Ectodermal cell (in vitro differentiated cells): ENCODE measurements around the gene FOXF1.
A peak's percentile ranks its signal among the peaks of the same experiment; 100 is the strongest.

Source experiments
- H3K27ac ChIP-seq: 2 replicates; pipeline ENCODE4 v1.7.0; 2013; ENCODE audit warnings: mild to moderate bottlenecking, low read depth, low read length; ENCODE audit not compliant: insufficient read depth, poor library complexity, severe bottlenecking
- H3K27me3 ChIP-seq: 2 replicates; pipeline ENCODE4 v1.7.0; 2013; ENCODE audit warnings: mild to moderate bottlenecking, low read length; ENCODE audit not compliant: insufficient read depth, control insufficient read depth, poor library complexity, severe bottlenecking
- H3K36me3 ChIP-seq: one replicate; pipeline ENCODE4 v1.7.0; 2013; ENCODE audit warnings: low read length; ENCODE audit not compliant: control insufficient read depth, insufficient read depth
- H3K4me1 ChIP-seq: one replicate; pipeline ENCODE4 v1.7.0; 2013; ENCODE audit warnings: low read length; ENCODE audit not compliant: control insufficient read depth, insufficient read depth
- H3K4me3 ChIP-seq: 2 replicates; pipeline ENCODE4 v1.7.0; 2013; ENCODE audit warnings: low read depth, low read length, control low read depth; ENCODE audit not compliant: insufficient read depth
- H3K9me3 ChIP-seq: 2 replicates; pipeline ENCODE4 v1.7.0; 2013; ENCODE audit warnings: mild to moderate bottlenecking, low read length, moderate library complexity; ENCODE audit not compliant: control insufficient read depth
- WGBS, 2 experiments: methylation state at CpG; one replicate each; pipeline ENCODE4 v1.1.7; 2013; ENCODE audit warnings: missing lambda C conversion rate in 2 of 2; 5-methylcytosine and 5-hydroxymethylcytosine counted together

The FOXF1 gene

DNA sequence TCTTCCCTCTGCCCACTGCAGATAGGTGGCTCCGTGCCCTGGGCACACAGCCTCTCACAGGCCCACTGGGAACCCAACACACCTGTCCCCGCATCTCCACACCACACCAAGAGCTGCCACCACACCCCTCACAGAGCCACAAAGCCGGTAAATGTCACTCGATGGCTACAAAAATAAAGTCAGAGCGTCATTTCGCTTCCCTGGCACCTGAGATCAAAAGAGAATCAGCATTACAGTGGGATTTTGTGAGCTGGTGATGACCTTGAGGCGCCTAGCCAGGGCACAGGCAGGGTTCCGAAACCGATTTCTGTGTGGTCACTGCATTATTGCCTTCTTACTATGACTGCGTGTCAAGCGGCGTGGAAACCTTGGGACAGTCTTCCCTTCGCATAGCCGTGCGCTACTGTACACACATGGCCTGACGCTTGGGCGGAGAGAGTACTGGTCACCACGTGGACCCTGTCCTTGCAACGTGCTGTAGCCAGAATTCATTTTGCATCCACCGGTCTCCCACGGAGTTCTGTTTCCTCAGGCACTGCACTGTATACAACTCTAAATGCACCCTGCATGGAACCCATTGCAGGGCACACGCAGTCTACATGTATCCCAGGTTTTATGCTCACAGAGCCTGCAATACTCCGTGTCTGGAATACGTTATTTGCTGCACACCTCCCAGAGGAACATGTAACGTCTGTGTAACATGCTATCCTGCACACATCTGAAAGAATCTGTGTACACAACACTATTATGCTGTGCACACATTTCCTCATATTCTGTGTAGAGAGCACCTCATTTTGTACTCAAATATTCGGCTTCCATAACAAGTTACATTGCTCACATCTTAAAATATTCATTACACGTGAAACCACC is 5.8 kb upstream of the FOXF1 start:
- 11 to 14% methylated on average over 27 of the region's 27 CpGs for WGBS, 2 experiments
- H3K4me3 ChIP-seq = no peak overlapping the region
- peaks cover 19% of the 10 kb centered on the region for H3K4me1 ChIP-seq
- no peak overlapping the region for H3K27ac ChIP-seq
- no peaks in the 10 kb centered on the region for H3K9me3 ChIP-seq
- H3K27me3 ChIP-seq = peaks cover 100% of the 10 kb centered on the region
- H3K36me3 ChIP-seq = no peaks in the 10 kb centered on the region

- peaks cover 18% of the 10 kb centered on the region for H3K4me1 ChIP-seq
- WGBS, 2 experiments = 1 to 2% methylated on average over 67 of the region's 67 CpGs
- H3K36me3 ChIP-seq = no peaks in the 10 kb centered on the region
- no peak overlapping the region for H3K4me3 ChIP-seq
- H3K27ac ChIP-seq = no peak overlapping the region
- H3K9me3 ChIP-seq = no peaks in the 10 kb centered on the region
- peaks cover 100% of the 10 kb centered on the region for H3K27me3 ChIP-seq
Observed at GRCh38 chr16:86505185-86505898, 5.0 kb upstream of the FOXF1 start.

DNA sequence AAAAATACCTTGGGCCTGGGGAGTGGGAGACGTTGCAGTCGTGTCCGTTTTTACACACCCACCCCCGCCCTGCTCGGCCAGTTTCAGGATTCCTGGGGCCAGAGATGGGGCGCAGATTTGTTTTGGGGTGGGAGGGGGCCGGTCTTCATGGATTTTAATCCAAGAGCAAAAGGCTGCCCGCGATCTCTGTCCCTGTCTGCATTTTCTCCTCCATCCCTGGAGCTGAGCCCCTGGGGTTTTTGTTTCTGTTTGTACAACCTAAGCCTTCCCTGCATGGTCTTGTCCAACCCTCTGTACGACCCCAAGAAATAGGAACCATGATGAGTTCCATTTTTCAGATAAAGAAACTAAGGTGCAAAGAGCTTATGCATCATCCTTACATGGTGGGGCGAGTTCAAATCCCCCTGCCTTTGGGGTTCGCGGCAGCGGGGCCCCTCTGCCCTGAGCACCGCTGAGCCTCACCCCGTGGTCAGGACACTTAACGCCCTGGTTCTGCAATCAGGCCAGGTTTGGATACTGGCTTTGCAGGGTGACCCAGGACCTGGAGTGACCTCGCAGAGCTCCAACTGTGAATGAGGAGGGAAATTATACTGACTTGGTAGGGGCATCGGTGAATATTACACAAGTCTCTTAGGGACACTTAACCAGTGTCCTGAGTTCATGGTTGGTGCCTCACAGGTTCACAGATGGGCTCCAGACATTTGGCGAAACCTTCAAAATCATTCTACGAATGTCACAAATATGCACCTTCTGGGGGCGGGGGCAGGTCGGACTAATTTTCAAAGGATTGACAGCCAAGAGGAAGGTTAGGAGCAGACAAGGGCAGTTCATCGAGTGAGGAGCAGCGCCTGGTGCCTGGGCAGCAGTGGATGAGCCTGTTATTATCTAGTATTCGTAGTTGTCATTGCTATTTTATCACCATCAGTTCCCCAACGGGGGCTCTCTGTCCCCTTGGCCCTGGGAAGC is 4.1 kb upstream of the FOXF1 start:
- Histone ChIP-seq H3K9me3 (no peaks in the 10 kb centered on the region), H3K36me3 (no peaks in the 10 kb centered on the region), H3K4me3 (no peak overlapping the region), H3K27ac (no peak overlapping the region), H3K27me3 (peaks cover 100% of the 10 kb centered on the region), H3K4me1 (peaks cover 18% of the 10 kb centered on the region)
- WGBS, 2 experiments = 6 to 7% methylated on average over 27 of the region's 27 CpGs

DNA sequence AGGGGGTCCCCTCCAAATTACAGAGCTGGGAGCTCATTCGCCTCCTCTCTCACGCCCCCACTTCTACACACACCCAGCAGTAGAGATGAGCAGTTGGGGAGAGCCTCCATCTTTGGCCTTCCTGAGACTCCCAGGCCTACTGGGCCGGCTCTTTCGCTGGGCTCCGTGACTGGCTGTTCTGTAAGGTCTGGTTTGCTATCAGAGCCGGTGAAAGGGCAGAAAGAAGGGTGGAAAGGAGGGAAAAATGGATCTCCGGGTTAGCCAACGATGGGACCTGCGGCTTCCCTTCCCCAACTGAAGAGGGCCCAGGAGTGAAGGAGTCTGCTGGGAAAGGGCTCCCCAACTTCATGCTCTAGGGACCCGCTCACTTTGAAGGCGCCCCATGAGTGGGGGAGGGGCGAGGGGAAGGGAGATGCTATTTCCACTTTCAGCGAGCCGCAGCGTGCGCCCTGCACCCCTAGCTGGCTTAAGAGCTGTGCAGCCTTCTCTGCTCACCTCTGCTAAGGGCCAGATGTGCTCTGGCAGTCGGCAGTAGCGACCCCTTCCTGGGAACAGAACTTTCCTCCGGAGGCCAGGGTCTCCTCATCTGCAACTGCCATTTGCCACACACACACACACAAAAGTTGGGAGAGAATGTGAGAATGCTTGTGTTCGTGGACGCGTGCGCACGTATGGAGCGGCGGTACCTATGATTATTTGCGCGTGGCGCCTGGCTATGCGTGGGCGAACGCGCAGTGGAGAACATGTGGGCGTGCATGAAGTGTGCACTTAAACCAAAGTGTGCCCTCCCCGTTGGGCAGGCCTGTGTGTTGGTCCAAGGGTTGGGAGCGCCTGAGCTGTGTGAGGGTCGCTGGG is 2.9 kb upstream of the FOXF1 start:
- no peaks in the 10 kb centered on the region for H3K9me3 ChIP-seq
- peaks cover 100% of the 10 kb centered on the region for H3K27me3 ChIP-seq
- H3K27ac ChIP-seq = no peak overlapping the region
- no peak overlapping the region for H3K4me3 ChIP-seq
- 7 to 10% methylated on average over 36 to 37 of the region's 37 CpGs for WGBS, 2 experiments
- H3K4me1 ChIP-seq = peaks cover 18% of the 10 kb centered on the region
- H3K36me3 ChIP-seq = no peaks in the 10 kb centered on the region

GRCh38 chr16:86508028-86508946 is 2.0 kb upstream of the FOXF1 start:
- no peak overlapping the region for H3K27ac ChIP-seq
- H3K27me3 ChIP-seq = peaks cover 100% of the 10 kb centered on the region
- H3K36me3 ChIP-seq = no peaks in the 10 kb centered on the region
- peaks cover 18% of the 10 kb centered on the region for H3K4me1 ChIP-seq
- H3K4me3 ChIP-seq = peak overlapping the region; percentile 10
- no peaks in the 10 kb centered on the region for H3K9me3 ChIP-seq
- 1 to 2% methylated on average over 99 of the region's 99 CpGs for WGBS, 2 experiments

DNA sequence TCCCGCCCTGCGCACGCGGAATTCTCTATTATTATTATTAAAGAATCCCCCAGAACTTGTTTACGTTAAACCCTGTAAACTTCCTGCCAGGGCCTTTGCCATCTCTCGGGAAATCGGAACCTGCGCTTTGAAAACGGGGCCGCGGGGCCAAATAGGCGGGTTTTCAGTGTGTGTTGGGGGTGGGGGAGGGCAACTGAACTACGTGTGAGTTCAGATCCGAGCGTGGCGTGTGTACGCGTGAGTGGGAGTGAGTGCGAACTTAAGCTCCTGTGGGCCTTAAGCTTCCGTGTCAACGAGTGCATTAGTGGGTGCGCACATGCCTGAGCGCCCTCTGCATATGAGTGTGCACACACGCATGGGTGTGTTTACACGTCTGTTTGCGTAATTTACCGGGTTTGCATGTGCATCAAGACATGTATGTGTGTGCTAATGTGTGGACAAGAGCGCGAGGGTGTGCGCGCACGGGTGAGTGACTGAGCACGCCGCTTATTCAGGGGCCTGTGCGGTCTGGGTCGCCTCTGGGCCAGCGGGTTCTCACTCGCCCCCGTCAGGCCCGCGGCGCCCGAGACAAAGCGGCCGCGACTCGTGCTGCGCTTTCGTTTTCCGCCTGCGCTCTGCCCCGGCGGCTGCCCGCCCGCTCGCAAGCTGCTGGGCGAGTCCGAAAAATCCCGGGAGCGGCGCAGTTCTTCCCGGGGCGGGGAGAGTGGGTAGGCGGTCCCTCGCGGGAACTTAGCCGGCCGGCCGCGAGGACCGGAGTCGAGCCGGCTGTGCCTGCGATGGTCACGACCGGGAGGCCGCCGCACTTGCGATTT is 1.2 kb upstream of the FOXF1 start:
- H3K4me1 ChIP-seq = peaks cover 18% of the 10 kb centered on the region
- no peak overlapping the region for H3K27ac ChIP-seq
- H3K27me3 ChIP-seq = peaks cover 100% of the 10 kb centered on the region
- no peaks in the 10 kb centered on the region for H3K9me3 ChIP-seq
- no peaks in the 10 kb centered on the region for H3K36me3 ChIP-seq
- 1% methylated on average over 79 of the region's 79 CpGs for WGBS, 2 experiments
- H3K4me3 ChIP-seq = peak overlapping the region; percentile 21

DNA sequence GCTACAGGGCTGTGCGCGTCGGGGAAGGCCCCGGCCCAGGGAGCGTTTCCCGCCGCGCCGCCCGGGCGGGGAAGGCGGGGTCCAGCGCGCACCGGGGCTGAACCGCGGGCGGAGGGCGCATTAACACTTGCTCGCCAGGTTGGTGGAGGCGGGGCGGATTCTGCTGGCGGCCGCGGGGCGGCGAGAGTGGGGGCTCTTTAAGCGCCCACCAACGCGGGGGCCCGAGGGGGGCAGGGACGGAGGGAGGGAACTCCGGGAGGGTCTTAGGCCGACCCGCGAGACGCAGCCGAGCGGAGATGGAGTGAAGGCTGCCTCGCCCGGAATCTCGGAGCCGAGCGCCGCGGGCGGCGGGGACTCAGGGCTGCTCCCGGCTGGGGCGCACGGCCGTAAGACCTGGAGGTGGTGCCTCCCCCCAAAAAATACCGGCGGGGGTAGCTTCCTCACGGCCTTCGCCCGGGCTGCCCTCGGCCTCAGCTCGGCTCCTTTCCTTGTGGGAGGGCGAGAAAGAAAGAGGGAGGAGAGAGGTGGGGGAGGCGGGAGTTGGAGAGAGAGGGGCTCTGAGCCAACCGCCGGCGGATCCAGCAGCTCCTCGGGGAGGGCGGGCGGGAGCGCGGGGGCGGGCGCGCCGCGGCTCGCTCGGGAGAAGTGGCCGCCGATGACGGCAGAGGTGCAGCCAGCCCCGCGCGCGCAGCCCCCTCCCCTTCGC is 415 bp upstream of the FOXF1 start:
- Histone ChIP-seq H3K9me3 (no peaks in the 10 kb centered on the region), H3K4me1 (peaks cover 18% of the 10 kb centered on the region), H3K27me3 (peaks cover 100% of the 10 kb centered on the region), H3K4me3 (peak overlapping the region; percentile 27), H3K36me3 (no peaks in the 10 kb centered on the region), H3K27ac (no peak overlapping the region)
- 0 to 1% methylated on average over 82 to 84 of the region's 84 CpGs for WGBS, 2 experiments
